ENCODE data around the gene CD300LG.

DNA sequence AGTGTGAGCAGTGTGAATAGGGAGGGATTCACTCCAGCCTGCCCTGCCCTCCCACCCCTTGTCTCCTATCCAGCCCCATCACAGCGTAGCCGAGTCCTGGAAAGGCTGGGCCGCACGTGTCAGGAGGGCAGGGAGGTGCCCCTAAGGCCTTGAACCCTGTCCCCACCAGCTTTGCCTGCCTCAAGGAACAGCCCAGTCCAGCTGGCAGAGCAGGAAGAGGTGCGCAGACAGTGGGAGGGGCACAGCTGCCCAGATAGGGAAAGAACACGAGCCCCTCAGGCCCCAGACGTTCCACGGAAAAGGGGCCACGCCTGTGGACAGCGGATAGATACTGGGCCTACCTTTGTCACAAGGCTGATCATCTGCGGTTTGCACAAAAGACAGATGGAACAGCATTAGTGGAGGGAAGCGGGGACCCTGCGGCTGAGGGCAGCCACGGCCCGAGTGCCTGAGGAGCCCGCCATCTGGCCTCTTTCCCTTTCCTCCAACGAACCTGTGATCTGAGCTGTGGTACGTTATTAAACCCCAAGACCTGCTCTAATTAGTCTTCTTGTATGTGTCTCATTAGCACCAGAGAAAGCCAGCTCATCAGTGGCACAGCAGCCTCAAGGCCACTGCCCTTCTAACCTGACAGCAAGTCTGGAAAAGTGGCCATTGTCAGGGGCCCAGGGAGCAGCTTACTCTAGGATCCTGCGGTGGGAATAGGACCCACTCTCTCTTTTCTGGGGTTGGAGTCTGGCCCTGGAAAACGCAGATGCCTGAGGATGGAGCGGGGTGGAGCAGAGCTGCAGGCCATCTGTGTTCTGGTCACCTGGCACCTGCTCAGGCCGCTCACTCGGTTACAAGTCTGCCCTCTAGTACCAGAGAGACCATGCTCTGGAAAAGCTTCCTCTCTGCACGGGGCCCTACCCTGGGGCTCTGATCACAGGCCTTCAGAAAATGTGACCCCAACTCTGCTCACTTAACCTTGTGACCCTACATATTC lies 30.3 kb upstream of the CD300LG start:
- TF ChIP-seq, protein P1, sequence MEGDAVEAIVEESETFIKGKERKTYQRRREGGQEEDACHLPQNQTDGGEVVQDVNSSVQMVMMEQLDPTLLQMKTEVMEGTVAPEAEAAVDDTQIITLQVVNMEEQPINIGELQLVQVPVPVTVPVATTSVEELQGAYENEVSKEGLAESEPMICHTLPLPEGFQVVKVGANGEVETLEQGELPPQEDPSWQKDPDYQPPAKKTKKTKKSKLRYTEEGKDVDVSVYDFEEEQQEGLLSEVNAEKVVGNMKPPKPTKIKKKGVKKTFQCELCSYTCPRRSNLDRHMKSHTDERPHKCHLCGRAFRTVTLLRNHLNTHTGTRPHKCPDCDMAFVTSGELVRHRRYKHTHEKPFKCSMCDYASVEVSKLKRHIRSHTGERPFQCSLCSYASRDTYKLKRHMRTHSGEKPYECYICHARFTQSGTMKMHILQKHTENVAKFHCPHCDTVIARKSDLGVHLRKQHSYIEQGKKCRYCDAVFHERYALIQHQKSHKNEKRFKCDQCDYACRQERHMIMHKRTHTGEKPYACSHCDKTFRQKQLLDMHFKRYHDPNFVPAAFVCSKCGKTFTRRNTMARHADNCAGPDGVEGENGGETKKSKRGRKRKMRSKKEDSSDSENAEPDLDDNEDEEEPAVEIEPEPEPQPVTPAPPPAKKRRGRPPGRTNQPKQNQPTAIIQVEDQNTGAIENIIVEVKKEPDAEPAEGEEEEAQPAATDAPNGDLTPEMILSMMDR (IDR thresholded peaks at IDR 0.05): no peak
- no peak for TF ChIP-seq POLR2AphosphoS5 (IDR thresholded peaks at IDR 0.05)

Data from suprapubic skin (tissue), 3 donors.